HG02571 (cell line): ENCODE measurements around the gene CYP3A4.
"Not testable (repeated sequence)": the region's sequence is repeated elsewhere in the genome, so short reads cannot be mapped to it uniquely, and the experiment has no call there.

ENCODE experiments used
- ATAC-seq: cut with Tn5 transposase; IDR thresholded peaks from one replicate; pipeline ENCODE4 v1.9.1; 2021; ENCODE audit warnings: mild to moderate bottlenecking, moderate library complexity; ENCODE audit not compliant: unreplicated experiment

The CYP3A4 gene

GRCh38 chr7:99762680-99763327 lies 21.2 kb downstream of the CYP3A4 start:
- ATAC-seq, result no peak

GRCh38 chr7:99755085-99755484 lies 28.9 kb downstream of the CYP3A4 start:
- ATAC-seq, result no peak

- no peak for ATAC-seq
Measured at GRCh38 chr7:99752356-99752755, 31.6 kb downstream of the CYP3A4 start.

DNA sequence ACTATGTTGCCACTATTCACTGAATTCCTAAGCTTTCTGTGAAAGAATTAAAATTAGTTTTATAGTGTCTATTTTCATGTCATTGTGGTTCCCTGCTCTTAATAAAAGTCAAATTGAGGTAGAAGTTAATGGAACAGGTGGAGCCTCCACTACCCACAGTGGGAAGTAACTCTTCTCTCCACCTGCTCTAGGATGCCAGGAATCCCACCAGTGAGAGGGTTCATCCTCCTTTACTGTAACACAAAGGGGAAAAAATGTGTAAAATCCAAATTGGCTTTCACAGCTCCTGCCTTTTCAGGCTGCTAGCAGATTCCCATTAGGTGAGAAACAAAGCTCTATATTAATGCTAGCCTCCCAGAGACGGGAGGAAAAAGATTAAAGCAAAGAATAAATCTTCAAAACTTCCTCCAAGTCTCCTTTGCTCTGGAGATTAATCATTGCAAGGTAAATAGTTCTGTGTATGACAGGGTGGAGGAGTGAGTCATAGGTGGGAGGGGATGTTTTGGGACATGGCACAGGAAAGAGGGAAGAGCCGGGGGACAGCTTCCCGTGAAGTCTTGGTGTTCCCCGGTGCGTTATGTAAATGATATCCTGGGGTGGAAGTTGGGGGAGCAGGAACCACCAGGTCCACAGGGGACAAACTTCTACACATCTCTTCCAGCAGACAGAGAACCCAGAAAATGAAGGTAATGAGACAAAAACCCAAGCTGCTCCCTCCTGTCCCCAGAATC lies 32.5 kb downstream of the CYP3A4 start:
- ATAC-seq, result not testable (repeated sequence)

DNA sequence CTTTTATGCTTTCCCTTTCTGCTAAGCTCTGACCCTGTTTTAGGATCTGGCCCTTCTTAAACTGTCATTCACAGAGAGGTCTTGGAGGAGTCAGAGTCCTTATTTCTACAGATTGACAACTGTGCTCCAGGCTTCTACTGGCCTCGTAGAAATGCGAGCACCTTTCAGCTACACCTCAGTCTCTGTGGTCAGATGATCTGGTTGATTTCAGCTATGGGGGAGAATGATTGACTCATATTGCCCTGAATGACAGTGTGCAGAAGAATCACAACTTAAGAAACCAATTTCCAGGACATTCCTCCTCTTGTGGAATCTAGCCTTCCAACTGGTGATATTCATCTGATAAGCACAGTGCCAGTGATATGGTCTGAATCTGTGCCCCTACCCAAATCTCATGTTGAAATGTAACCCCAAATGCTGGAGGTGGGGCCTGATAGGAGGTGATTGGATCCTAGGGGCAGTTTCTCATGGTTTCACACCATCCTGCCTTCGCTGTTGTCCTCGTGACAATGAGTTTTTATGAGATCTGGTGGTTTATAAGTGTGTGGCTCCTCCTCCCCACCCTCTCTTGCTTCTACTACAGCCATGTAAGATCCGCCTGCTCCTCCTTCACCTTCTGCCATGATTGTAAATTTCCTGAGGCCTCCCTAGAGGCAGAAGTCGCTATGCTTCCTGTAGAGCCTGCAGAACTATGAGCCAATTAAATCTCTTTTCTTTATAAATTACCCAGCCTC lies 35.0 kb downstream of the CYP3A4 start:
- ATAC-seq, result no peak

DNA sequence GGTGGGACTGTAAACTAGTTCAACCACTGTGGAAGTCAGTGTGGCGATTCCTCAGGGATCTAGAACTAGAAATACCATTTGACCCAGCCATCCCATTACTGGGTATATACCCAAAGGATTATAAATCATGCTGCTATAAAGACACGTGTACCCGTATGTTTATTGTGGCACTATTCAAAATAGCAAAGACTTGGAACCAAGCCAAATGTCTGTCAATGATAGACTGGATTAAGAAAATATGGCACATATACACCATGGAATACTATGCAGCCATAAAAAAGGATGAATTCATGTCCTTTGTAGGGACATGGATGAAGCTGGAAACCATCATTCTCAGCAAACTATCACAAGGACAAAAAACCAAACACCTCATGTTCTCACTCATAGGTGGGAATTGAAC lies 37.1 kb downstream of the CYP3A4 start:
- ATAC-seq, result not testable (repeated sequence)

DNA sequence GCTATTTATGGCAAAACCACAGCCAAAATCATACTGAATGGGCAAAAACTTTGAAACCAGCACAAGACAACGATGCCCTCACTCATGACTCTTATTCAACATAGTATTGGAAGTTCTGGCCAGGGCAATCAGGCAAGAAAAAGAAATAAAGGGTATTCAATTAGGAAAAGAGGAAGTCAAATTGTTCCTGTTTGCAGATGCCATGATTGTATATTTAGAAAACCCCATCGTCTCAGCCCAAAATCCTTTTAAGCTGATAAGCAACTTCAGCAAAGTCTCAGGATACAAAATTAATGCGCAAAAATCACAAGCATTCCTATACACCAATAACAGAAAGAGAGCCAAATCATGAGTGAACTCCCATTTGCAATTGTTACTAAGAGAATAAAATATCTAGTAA lies 38.6 kb downstream of the CYP3A4 start:
- ATAC-seq, result not testable (repeated sequence)

DNA sequence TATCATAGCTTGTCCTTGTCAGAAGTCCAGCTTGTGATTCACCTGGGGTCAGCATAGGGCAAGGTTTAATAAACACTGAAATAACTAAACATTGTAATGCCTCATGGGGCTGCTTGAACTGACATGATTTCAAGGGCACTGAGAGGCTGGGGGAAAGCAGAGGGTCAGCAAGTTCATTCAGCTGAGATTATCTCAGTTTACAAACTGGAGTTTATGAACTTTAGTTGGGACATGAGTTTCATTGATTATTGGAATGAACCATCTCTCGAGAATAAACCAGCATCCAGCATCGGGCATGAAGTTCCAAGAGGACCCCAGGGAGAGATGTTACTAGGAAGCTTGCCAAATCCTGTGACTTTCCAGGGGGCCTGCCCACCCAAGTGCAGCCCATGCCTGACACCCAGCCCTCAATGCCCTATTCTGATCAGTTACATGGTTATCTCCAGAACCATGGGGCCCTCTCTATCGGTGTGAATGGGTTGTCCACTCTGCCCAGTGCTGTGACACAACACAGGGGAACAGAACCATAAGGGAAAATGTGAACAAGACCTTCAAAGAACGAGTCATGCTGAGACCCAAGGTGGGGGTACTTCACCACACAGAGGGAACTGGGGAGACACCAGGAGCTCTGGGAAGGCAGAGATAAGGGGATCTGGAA lies 41.1 kb downstream of the CYP3A4 start:
- no peak for ATAC-seq

DNA sequence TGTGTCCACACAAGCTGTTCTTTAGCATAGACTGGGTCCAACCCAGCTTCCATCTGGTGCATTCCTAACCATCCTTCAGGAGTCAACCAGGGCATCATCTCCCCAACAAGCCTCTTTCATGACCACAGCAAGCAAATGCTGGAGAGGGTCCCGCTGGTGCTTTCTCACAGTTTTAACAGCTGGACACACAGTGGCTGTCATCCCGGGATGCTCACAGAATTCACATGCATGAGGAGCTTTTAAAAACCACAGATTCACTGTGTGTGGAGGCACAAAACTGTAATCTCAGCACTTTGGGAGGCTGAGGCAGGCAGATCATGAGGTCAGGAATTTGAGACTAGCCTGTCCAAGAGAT lies 42.6 kb downstream of the CYP3A4 start:
- no peak for ATAC-seq

DNA sequence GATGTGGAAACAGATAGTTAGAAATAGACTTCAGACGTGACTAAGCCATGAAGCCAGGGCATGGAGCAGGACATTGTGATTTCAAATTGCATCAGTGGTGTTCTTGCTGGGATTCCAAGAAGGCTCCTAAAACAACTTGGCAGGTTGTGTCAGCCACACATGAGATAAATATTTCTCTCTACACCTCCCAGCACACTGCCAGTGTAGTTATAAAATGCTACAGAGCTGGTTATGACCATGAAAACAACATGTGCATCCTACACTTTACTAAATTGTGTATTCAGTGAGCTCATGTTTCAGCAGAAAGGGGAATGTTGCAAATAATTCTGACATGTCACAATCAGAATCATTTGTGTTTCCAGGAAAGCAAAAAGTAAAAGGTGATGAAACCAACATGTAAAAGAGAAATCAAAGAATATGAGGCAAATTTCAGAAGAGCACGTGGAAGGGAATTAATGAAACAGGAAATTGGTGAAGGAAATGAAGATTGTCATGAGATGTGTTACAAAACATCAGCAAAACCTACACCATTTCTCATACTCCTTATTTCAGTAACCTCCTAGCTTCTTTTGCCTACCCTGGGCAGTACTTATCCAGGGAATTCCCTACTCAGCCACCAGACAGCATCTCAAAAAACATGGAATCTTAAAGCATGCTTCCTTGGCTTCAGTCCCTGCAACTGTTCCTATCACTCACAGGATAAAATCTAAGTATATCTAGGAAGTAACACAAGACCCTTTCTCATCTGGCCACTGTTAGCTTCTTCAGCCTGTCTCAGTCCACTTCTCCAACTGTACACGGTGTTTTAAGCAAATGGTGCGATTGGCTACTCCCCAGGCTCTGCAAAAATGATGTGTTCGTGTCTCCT lies 43.2 kb downstream of the CYP3A4 start:
- no peak for ATAC-seq

GRCh38 chr7:99739699-99740572 lies 44.0 kb downstream of the CYP3A4 start:
- ATAC-seq, result no peak

DNA sequence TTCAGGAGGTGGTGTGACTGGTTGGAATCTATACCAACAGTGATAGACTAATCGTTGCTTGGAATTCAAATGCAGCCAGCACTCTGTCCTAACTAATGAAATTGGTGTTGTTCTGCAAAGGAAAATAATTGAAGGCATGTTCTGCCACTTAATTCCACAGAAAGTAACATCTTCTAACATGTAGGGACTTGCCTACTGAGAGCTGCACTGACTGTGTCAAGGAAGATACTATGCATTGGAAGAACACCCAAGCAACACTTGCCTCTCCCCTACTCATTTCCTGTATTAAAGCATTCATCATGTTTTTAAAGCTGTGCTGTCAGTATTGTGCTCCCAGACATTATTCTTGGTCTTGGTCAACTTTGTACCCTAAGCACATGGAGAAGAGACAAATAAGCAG lies 46.3 kb downstream of the CYP3A4 start:
- ATAC-seq, result no peak

DNA sequence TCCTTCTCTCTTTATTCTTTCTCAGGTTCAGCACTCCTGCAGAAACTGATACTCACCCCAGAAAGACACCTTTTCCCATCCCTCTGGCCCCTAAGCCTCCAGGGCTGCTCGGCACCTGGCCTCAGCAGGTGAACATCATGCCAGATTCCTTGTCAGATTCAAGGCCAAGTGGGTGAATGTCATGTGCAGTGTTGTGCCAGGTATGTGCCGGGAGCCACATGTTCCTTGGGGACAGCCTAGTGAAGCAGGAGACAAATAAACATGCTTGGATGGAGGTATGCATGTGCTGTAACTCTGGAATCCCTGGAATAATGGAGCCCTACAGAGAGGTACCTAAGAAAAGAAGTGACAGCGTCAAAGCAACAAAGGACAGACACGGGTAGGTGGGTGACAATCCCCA lies 47.3 kb downstream of the CYP3A4 start:
- not testable (repeated sequence) for ATAC-seq

DNA sequence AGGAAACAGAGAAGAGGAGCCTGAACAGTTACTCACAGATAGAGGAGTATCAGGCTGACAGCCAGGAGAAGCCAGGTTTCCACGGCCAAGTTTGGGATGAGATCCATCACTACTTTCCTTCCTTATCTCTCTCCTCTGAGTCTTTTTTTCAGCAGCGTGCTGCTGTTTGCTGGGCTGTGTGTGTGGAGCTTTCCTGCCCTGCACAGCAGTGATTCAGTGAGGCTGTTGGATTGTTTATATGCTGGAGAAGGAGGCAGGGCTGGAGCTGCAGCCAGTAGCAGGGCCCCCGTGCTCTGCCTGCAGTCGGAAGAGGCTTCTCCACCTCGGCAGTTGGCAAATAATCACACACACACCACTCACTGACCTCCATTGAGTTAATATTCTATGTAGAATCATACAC lies 49.0 kb downstream of the CYP3A4 start, which contains the start of gene CYP3A7:
Gene CYP3A7 (minus strand): TSS at position 210 of the 400 bp plus-strand sequence. CDS start 103 bp downstream, at position 107.
- ATAC-seq, result no peak

DNA sequence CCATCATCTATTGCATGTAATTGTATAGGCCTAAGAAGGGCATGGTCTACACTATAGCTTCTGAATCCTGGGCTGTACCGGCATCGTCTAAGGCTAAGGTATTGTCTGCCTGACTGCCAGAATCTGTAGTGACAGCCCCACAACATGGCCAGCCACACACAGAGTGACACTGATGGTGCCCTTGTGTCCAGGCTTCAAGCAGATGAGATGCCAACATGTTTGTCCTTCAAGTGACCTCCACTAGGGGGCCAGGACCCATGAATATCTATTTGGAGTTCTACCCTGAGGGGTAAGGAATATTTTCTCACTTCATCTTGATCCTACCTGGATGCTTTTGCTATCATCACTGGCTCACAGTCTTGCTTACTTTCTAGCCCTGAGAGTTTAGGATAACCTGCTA lies 50.5 kb downstream of the CYP3A4 start:
- ATAC-seq, result no peak

- ATAC-seq, result no peak
Measured at GRCh38 chr7:99733003-99733402, 51.0 kb downstream of the CYP3A4 start.

- ATAC-seq, result no peak
Measured at GRCh38 chr7:99731638-99732374, 52.2 kb downstream of the CYP3A4 start.

DNA sequence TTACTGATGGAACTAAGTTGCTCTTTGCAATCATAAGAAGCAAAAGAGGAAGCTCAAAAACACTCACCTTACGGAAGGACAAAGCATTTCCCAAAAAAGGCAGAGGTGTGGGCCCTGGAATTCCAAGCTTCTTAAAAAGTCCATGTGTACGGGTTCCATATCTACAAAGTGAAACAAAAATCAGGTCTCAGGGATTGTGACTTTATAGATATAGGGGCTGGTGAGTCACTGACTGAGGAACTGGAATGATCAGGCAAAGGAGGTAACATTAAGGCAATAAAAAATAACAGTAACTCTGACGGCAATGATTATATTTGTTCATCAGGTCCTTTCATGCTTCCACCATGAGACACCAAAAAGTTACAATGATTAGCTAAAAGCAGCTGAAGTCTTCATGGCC lies 53.0 kb downstream of the CYP3A4 start:
- ATAC-seq, result no peak
